HepG2 (cell line): Measurements from ENCODE around the gene CTLA4. TPM values are rescaled to one million over a fixed set of nuclear protein-coding genes. Genes with fewer than 3 reads are reported as not detected.
A peak's percentile ranks its signal among the peaks of the same experiment; 100 is the strongest.

Source experiments
- GTF2F1 ChIP-seq: fragments of 150-350 bp; IDR thresholded peaks from 2 replicates; pipeline ENCODE4 v1.6.1; 2014; ENCODE audit warnings: low read length
- HNF4A ChIP-seq: sonication (generic); formaldehyde crosslinking; IDR thresholded peaks from 2 replicates; pipeline ENCODE4 v1.4.0; 2020; ENCODE audit warnings: missing genetic modification reagents
- ZFP41 ChIP-seq: sonication (generic); formaldehyde crosslinking; IDR thresholded peaks from 2 replicates; pipeline ENCODE4 v1.4.0; 2020; ENCODE audit warnings: mild to moderate bottlenecking, missing genetic modification reagents, borderline replicate concordance
- ZNF615 ChIP-seq: sonication (generic); formaldehyde crosslinking; IDR thresholded peaks from 2 replicates; pipeline ENCODE4 v1.5.0; 2020; ENCODE audit warnings: mild to moderate bottlenecking, missing genetic modification reagents, borderline replicate concordance
- ZNF672 ChIP-seq: sonication (generic); formaldehyde crosslinking; IDR thresholded peaks from 2 replicates; pipeline ENCODE4 v1.8.1; 2022; ENCODE audit warnings: missing genetic modification reagents
- polyA plus RNA-seq, 8 experiments: library from polyadenylated mRNA; depleted of rRNA in 3 of 8; stranded (reverse) in 7 of 8; unstranded in 1 of 8; fragments of >200 nt; fragmentation: Illumina TruSeq in 4 of 8; extraction: Trizol in 4 of 8; gene quantifications; 2 replicates each; pipeline versions ENCODE4 v1.2.1 to v1.2.3, GENCODE V29; 2011 to 2016; ENCODE audit warnings: low read depth in 4 of 8, missing spikeins in 1 of 8, mixed read lengths in 1 of 8; ENCODE audit not compliant: insufficient read depth in 1 of 8
- total RNA-seq, 5 experiments: library from RNA; depleted of rRNA; stranded (reverse); fragments of >200 nt; fragmentation: Illumina TruSeq; extraction: Trizol; gene quantifications; 2 replicates each; pipeline ENCODE4 v1.2.3, GENCODE V29; 2016; ENCODE audit warnings: low read depth in 1 of 5
- TF ChIP-seq, protein P1 (sequence below): fragments of 450-650 bp; IDR thresholded peaks from 2 replicates; pipeline ENCODE4 v1.6.1; 2017; ENCODE audit warnings: mild to moderate bottlenecking
- TF ChIP-seq, protein P2 (sequence below): sonication (generic); formaldehyde crosslinking; IDR thresholded peaks from 2 replicates; pipeline ENCODE4 v1.4.0; 2020; ENCODE audit warnings: missing genetic modification reagents
- TF ChIP-seq, protein P3 (sequence below), 2 experiments: fragments of 450-650 bp in 1 of 2; sonication (generic) in 1 of 2; formaldehyde crosslinking; IDR thresholded peaks; 2 replicates each; pipeline versions ENCODE4 v1.5.0 to v1.8.0; 2020 to 2022; ENCODE audit warnings: mild to moderate bottlenecking in 1 of 2, missing genetic modification reagents in 1 of 2
- TF ChIP-seq, protein P4 (sequence below): sonication (generic); formaldehyde crosslinking; IDR thresholded peaks from 2 replicates; pipeline ENCODE4 v1.4.0; 2020; ENCODE audit warnings: missing genetic modification reagents
- TF ChIP-seq, protein P5 (sequence below): sonication (generic); formaldehyde crosslinking; IDR thresholded peaks from 2 replicates; pipeline ENCODE4 v1.5.1; 2020; ENCODE audit warnings: missing genetic modification reagents, mild to moderate bottlenecking, borderline replicate concordance
- TF ChIP-seq, protein P6 (sequence below): sonication (generic); formaldehyde crosslinking; IDR thresholded peaks from 2 replicates; pipeline ENCODE4 v1.5.0; 2020; ENCODE audit warnings: missing genetic modification reagents

CTLA4 gene
- total and polyA plus RNA-seq, 2 of the 13 experiments (the other 11 are each of a cell fraction or from before 2014, with no cell fraction given): 0.16 TPM; not detected in 1

DNA sequence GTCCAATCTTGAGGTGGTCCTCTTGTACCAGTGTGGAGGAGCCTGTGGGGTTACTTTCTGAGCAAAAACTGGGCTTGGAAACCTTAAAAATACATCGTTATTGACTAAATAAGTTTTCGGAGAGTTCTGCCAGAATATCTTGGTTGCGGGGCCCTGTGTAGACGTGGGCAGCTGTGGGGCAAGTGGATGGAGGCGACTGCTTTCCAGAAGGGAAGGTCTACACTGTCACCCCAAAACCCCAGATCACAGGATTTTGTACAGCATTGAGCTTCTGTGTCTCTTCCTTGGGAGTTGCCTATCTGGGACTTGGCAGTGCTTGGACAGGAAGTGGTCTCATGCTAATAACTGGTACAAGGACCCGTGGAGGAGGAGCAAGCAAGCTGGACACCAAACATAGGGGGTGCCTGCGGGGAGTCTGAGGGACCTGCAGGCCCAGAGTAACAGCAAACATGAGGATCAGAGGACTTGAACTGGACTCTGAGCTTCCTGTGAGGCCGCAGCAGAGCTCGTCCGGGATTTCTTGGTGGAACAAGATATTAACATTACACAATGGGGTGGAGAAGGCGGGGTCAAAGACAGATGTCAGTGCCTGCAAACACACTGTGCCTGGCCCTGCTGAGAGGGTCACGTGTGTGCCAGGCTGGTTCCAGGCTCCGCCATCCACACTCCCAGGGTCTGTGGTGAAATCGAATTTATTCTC lies 48.0 kb upstream of the CTLA4 start (continued):
- TF ChIP-seq, protein P1, sequence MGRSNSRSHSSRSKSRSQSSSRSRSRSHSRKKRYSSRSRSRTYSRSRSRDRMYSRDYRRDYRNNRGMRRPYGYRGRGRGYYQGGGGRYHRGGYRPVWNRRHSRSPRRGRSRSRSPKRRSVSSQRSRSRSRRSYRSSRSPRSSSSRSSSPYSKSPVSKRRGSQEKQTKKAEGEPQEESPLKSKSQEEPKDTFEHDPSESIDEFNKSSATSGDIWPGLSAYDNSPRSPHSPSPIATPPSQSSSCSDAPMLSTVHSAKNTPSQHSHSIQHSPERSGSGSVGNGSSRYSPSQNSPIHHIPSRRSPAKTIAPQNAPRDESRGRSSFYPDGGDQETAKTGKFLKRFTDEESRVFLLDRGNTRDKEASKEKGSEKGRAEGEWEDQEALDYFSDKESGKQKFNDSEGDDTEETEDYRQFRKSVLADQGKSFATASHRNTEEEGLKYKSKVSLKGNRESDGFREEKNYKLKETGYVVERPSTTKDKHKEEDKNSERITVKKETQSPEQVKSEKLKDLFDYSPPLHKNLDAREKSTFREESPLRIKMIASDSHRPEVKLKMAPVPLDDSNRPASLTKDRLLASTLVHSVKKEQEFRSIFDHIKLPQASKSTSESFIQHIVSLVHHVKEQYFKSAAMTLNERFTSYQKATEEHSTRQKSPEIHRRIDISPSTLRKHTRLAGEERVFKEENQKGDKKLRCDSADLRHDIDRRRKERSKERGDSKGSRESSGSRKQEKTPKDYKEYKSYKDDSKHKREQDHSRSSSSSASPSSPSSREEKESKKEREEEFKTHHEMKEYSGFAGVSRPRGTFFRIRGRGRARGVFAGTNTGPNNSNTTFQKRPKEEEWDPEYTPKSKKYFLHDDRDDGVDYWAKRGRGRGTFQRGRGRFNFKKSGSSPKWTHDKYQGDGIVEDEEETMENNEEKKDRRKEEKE: no peak
- TF ChIP-seq ZFP41 (CRISPR knock-in tag) (0 out of 2 replicates have a peak, but pooled peaks have one; percentile 63), GTF2F1 (no peak), HNF4A (CRISPR knock-in tag) (peak; percentile 99), ZNF615 (CRISPR knock-in tag) (0 out of 2 replicates have a peak, but pooled peaks have one; percentile 56), ZNF672 (no peak)
- TF ChIP-seq, protein P2, sequence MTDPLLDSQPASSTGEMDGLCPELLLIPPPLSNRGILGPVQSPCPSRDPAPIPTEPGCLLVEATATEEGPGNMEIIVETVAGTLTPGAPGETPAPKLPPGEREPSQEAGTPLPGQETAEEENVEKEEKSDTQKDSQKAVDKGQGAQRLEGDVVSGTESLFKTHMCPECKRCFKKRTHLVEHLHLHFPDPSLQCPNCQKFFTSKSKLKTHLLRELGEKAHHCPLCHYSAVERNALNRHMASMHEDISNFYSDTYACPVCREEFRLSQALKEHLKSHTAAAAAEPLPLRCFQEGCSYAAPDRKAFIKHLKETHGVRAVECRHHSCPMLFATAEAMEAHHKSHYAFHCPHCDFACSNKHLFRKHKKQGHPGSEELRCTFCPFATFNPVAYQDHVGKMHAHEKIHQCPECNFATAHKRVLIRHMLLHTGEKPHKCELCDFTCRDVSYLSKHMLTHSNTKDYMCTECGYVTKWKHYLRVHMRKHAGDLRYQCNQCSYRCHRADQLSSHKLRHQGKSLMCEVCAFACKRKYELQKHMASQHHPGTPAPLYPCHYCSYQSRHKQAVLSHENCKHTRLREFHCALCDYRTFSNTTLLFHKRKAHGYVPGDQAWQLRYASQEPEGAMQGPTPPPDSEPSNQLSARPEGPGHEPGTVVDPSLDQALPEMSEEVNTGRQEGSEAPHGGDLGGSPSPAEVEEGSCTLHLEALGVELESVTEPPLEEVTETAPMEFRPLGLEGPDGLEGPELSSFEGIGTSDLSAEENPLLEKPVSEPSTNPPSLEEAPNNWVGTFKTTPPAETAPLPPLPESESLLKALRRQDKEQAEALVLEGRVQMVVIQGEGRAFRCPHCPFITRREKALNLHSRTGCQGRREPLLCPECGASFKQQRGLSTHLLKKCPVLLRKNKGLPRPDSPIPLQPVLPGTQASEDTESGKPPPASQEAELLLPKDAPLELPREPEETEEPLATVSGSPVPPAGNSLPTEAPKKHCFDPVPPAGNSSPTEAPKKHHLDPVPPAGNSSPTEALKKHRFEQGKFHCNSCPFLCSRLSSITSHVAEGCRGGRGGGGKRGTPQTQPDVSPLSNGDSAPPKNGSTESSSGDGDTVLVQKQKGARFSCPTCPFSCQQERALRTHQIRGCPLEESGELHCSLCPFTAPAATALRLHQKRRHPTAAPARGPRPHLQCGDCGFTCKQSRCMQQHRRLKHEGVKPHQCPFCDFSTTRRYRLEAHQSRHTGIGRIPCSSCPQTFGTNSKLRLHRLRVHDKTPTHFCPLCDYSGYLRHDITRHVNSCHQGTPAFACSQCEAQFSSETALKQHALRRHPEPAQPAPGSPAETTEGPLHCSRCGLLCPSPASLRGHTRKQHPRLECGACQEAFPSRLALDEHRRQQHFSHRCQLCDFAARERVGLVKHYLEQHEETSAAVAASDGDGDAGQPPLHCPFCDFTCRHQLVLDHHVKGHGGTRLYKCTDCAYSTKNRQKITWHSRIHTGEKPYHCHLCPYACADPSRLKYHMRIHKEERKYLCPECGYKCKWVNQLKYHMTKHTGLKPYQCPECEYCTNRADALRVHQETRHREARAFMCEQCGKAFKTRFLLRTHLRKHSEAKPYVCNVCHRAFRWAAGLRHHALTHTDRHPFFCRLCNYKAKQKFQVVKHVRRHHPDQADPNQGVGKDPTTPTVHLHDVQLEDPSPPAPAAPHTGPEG (CRISPR knock-in tag): 0 out of 2 replicates have a peak, but pooled peaks have one; percentile 37
- TF ChIP-seq, protein P3, sequence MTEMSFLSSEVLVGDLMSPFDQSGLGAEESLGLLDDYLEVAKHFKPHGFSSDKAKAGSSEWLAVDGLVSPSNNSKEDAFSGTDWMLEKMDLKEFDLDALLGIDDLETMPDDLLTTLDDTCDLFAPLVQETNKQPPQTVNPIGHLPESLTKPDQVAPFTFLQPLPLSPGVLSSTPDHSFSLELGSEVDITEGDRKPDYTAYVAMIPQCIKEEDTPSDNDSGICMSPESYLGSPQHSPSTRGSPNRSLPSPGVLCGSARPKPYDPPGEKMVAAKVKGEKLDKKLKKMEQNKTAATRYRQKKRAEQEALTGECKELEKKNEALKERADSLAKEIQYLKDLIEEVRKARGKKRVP (CRISPR knock-in tag; IDR thresholded peaks at IDR 0.05): 0 out of 4 replicates have a peak, but pooled peaks of 1 of the 2 experiments have one; percentile 52
- TF ChIP-seq, protein P4, sequence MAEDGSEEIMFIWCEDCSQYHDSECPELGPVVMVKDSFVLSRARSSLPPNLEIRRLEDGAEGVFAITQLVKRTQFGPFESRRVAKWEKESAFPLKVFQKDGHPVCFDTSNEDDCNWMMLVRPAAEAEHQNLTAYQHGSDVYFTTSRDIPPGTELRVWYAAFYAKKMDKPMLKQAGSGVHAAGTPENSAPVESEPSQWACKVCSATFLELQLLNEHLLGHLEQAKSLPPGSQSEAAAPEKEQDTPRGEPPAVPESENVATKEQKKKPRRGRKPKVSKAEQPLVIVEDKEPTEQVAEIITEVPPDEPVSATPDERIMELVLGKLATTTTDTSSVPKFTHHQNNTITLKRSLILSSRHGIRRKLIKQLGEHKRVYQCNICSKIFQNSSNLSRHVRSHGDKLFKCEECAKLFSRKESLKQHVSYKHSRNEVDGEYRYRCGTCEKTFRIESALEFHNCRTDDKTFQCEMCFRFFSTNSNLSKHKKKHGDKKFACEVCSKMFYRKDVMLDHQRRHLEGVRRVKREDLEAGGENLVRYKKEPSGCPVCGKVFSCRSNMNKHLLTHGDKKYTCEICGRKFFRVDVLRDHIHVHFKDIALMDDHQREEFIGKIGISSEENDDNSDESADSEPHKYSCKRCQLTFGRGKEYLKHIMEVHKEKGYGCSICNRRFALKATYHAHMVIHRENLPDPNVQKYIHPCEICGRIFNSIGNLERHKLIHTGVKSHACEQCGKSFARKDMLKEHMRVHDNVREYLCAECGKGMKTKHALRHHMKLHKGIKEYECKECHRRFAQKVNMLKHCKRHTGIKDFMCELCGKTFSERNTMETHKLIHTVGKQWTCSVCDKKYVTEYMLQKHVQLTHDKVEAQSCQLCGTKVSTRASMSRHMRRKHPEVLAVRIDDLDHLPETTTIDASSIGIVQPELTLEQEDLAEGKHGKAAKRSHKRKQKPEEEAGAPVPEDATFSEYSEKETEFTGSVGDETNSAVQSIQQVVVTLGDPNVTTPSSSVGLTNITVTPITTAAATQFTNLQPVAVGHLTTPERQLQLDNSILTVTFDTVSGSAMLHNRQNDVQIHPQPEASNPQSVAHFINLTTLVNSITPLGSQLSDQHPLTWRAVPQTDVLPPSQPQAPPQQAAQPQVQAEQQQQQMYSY (CRISPR knock-in tag): peak; percentile 96
- TF ChIP-seq, protein P5, sequence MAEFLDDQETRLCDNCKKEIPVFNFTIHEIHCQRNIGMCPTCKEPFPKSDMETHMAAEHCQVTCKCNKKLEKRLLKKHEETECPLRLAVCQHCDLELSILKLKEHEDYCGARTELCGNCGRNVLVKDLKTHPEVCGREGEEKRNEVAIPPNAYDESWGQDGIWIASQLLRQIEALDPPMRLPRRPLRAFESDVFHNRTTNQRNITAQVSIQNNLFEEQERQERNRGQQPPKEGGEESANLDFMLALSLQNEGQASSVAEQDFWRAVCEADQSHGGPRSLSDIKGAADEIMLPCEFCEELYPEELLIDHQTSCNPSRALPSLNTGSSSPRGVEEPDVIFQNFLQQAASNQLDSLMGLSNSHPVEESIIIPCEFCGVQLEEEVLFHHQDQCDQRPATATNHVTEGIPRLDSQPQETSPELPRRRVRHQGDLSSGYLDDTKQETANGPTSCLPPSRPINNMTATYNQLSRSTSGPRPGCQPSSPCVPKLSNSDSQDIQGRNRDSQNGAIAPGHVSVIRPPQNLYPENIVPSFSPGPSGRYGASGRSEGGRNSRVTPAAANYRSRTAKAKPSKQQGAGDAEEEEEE (CRISPR knock-in tag): no peak; the same call in 1 of the 2 replicates
- TF ChIP-seq, protein P6, sequence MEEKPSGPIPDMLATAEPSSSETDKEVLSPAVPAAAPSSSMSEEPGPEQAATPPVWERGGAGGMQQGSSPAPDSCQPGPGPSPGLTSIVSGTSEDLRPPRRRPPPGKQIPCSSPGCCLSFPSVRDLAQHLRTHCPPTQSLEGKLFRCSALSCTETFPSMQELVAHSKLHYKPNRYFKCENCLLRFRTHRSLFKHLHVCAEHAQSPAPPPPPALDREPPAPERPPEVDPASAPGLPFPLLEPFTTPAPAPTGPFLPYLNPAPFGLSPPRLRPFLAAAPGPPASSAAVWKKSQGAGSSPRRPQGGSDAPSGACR: peak; percentile 68; the same call in 1 of the 2 replicates
